GM12892 (cell line): ENCODE data around the gene XCL2.

ENCODE experiments used
- POLR2A ChIP-seq: IDR thresholded peaks from 2 replicates; pipeline ENCODE4 v1.6.1; 2011; ENCODE audit warnings: low read depth, low read length, control low read depth
- POLR2AphosphoS5 ChIP-seq: IDR thresholded peaks from 2 replicates; pipeline ENCODE4 v1.6.1; 2011; ENCODE audit warnings: low read depth, low read length, control low read depth

DNA sequence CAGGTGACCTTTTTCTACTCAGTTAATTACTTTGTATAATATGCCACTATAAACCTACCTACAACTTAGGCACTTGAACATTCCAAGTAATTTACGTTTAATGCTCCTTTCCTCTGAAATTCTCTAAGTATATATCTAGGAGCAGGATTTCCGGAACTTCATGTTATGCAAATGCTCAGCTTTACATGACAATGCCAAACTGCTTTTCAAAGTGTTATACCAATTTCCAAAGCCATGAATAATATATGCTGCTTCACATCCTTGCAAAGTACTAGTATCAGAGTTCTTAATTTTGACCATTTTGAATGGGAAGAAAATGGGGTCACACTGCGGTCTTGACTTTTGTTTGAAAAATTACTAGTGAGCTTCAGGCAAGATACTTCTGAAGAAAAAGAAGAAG, 26.9 kb upstream of the XCL2 start:
- TF ChIP-seq POLR2A (no peak), POLR2AphosphoS5 (no peak)
